ENCODE results near the gene CCDC70.

Gene CCDC70

GRCh38 chr13:51832471-51833152 is 29.2 kb upstream of the CCDC70 start:
- TF ChIP-seq CTCF (conservative IDR thresholded peaks at IDR 0.05) (peak; percentile 59), ZFX (IDR thresholded peaks at IDR 0.05) (no peak)
- no peak overlapping the region for H3K27ac ChIP-seq

- H3K27ac ChIP-seq: no peak overlapping the region
- TF ChIP-seq CTCF (conservative IDR thresholded peaks at IDR 0.05) (no peak), ZFX (IDR thresholded peaks at IDR 0.05) (no peak)
Observed at GRCh38 chr13:51833980-51834379, 27.8 kb upstream of the CCDC70 start.

- TF ChIP-seq CTCF (conservative IDR thresholded peaks at IDR 0.05) (no peak), ZFX (IDR thresholded peaks at IDR 0.05) (no peak)
- no peak overlapping the region for H3K27ac ChIP-seq
Observed at GRCh38 chr13:51834581-51835171, 27.1 kb upstream of the CCDC70 start.

GRCh38 chr13:51837016-51837415 is 24.8 kb upstream of the CCDC70 start:
- no peak for TF ChIP-seq ZFX (IDR thresholded peaks at IDR 0.05)
- no peak for TF ChIP-seq CTCF (conservative IDR thresholded peaks at IDR 0.05)

GRCh38 chr13:51838240-51838846 is 23.4 kb upstream of the CCDC70 start:
- no peak overlapping the region for H3K27ac ChIP-seq
- TF ChIP-seq ZFX (IDR thresholded peaks at IDR 0.05): no peak
- no peak for TF ChIP-seq CTCF (conservative IDR thresholded peaks at IDR 0.05)

More at GRCh38 chr13:51837016-51837415, 24.8 kb upstream of the CCDC70 start:
- no peak overlapping the region for H3K27ac ChIP-seq

GRCh38 chr13:51839711-51840540 is 21.8 kb upstream of the CCDC70 start:
- TF ChIP-seq ZFX (IDR thresholded peaks at IDR 0.05) (no peak), CTCF (conservative IDR thresholded peaks at IDR 0.05) (no peak)
- no peak overlapping the region for H3K27ac ChIP-seq
